Measurements from ENCODE around the gene AGXT. TPM values are rescaled to one million over a fixed set of nuclear protein-coding genes. Genes with fewer than 3 reads are reported as not detected.

AGXT gene
- total RNA-seq, 1 experiment from 2014 or later: not detected

GRCh38 chr2:240911641-240912265 is 43.1 kb downstream of the AGXT start:
- Histone ChIP-seq H2AFZ (ENCODE audit: low read length) (no peak overlapping the region), H3K27me3 (ENCODE audit: low read length) (no peaks in the 10 kb centered on the region)

GRCh38 chr2:240912878-240913809 is 44.5 kb downstream of the AGXT start:
- Histone ChIP-seq H3K27ac (ENCODE audit: low read length) (no peak overlapping the region), H2AFZ (ENCODE audit: low read length) (no peak overlapping the region), H3K9me3 (ENCODE audit: low read length) (no peaks in the 10 kb centered on the region), H3K9ac (ENCODE audit: low read length) (no peak overlapping the region), H3K36me3 (ENCODE audit: insufficient read depth, low read length) (no peaks in the 10 kb centered on the region), H3K4me2 (ENCODE audit: low read depth, low read length, poor library complexity, severe bottlenecking) (no peak overlapping the region), H3K4me1 (ENCODE audit: low read length) (peaks cover 8% of the 10 kb centered on the region), H3K79me2 (ENCODE audit: low read length) (no peaks in the 10 kb centered on the region), H3K27me3 (ENCODE audit: low read length) (no peaks in the 10 kb centered on the region), H3K4me3 (ENCODE audit: low read length) (no peak overlapping the region), H4K20me1 (ENCODE audit: insufficient read depth, low read depth, low read length) (peaks cover 6% of the 10 kb centered on the region; the same call in 1 of the 2 replicates), H3K9me2 (replicated peaks; ENCODE audit: insufficient read depth, low read length) (no peaks in the 10 kb centered on the region)
- no peak for DNase-seq

More at GRCh38 chr2:240911641-240912265, 43.1 kb downstream of the AGXT start:
- H3K27ac ChIP-seq (ENCODE audit: low read length): no peak overlapping the region
- no peak overlapping the region for H3K4me2 ChIP-seq (ENCODE audit: low read depth, low read length, poor library complexity, severe bottlenecking)
- H3K9ac ChIP-seq (ENCODE audit: low read length): no peak overlapping the region
- H3K79me2 ChIP-seq (ENCODE audit: low read length): no peaks in the 10 kb centered on the region
- no peaks in the 10 kb centered on the region for H3K9me2 ChIP-seq (replicated peaks; ENCODE audit: insufficient read depth, low read length)
- H3K4me3 ChIP-seq (ENCODE audit: low read length): no peak overlapping the region
- H4K20me1 ChIP-seq (ENCODE audit: insufficient read depth, low read depth, low read length): no peaks in the 10 kb centered on the region; the same call in 1 of the 2 replicates
- H3K4me1 ChIP-seq (ENCODE audit: low read length): peaks cover 4% of the 10 kb centered on the region
- no peaks in the 10 kb centered on the region for H3K36me3 ChIP-seq (ENCODE audit: insufficient read depth, low read length)
- no peak for DNase-seq
- H3K9me3 ChIP-seq (ENCODE audit: low read length): no peaks in the 10 kb centered on the region

GRCh38 chr2:240913810-240914644 is 45.4 kb downstream of the AGXT start:
- H3K9ac ChIP-seq (ENCODE audit: low read length): no peak overlapping the region
- no peaks in the 10 kb centered on the region for H3K27me3 ChIP-seq (ENCODE audit: low read length)
- H3K27ac ChIP-seq (ENCODE audit: low read length): no peak overlapping the region
- peak; percentile 85 for DNase-seq
- H3K79me2 ChIP-seq (ENCODE audit: low read length): no peaks in the 10 kb centered on the region
- no peak overlapping the region for H3K4me2 ChIP-seq (ENCODE audit: low read depth, low read length, poor library complexity, severe bottlenecking)
- no peaks in the 10 kb centered on the region for H3K9me3 ChIP-seq (ENCODE audit: low read length)
- no peaks in the 10 kb centered on the region for H3K36me3 ChIP-seq (ENCODE audit: insufficient read depth, low read length)
- peaks cover 6% of the 10 kb centered on the region; the same call in 1 of the 2 replicates for H4K20me1 ChIP-seq (ENCODE audit: insufficient read depth, low read depth, low read length)
- H3K4me1 ChIP-seq (ENCODE audit: low read length): peaks cover 8% of the 10 kb centered on the region
- no peak overlapping the region for H2AFZ ChIP-seq (ENCODE audit: low read length)
- H3K4me3 ChIP-seq (ENCODE audit: low read length): no peak overlapping the region
- H3K9me2 ChIP-seq (replicated peaks; ENCODE audit: insufficient read depth, low read length): no peaks in the 10 kb centered on the region

- no peak for DNase-seq
- no peaks in the 10 kb centered on the region for H3K79me2 ChIP-seq (ENCODE audit: low read length)
- no peak overlapping the region for H3K9ac ChIP-seq (ENCODE audit: low read length)
- H3K27ac ChIP-seq (ENCODE audit: low read length): no peak overlapping the region
- H3K9me3 ChIP-seq (ENCODE audit: low read length): no peaks in the 10 kb centered on the region
- H3K9me2 ChIP-seq (replicated peaks; ENCODE audit: insufficient read depth, low read length): no peaks in the 10 kb centered on the region
- no peak overlapping the region for H3K4me2 ChIP-seq (ENCODE audit: low read depth, low read length, poor library complexity, severe bottlenecking)
- H3K4me3 ChIP-seq (ENCODE audit: low read length): no peak overlapping the region
- H3K4me1 ChIP-seq (ENCODE audit: low read length): peaks cover 8% of the 10 kb centered on the region
- H2AFZ ChIP-seq (ENCODE audit: low read length): no peak overlapping the region
- peaks cover 6% of the 10 kb centered on the region; the same call in 1 of the 2 replicates for H4K20me1 ChIP-seq (ENCODE audit: insufficient read depth, low read depth, low read length)
- H3K36me3 ChIP-seq (ENCODE audit: insufficient read depth, low read length): no peaks in the 10 kb centered on the region
- no peaks in the 10 kb centered on the region for H3K27me3 ChIP-seq (ENCODE audit: low read length)
Observed at GRCh38 chr2:240914645-240915525, 46.3 kb downstream of the AGXT start.

GRCh38 chr2:240915526-240916341 is 47.1 kb downstream of the AGXT start:
- Histone ChIP-seq H3K36me3 (ENCODE audit: insufficient read depth, low read length) (no peaks in the 10 kb centered on the region), H3K9ac (ENCODE audit: low read length) (no peak overlapping the region), H3K9me2 (replicated peaks; ENCODE audit: insufficient read depth, low read length) (no peaks in the 10 kb centered on the region), H3K27ac (ENCODE audit: low read length) (no peak overlapping the region), H4K20me1 (ENCODE audit: insufficient read depth, low read depth, low read length) (peaks cover 6% of the 10 kb centered on the region; the same call in 1 of the 2 replicates), H3K4me3 (ENCODE audit: low read length) (no peak overlapping the region), H3K4me1 (ENCODE audit: low read length) (peaks cover 8% of the 10 kb centered on the region), H3K4me2 (ENCODE audit: low read depth, low read length, poor library complexity, severe bottlenecking) (no peak overlapping the region), H3K9me3 (ENCODE audit: low read length) (no peaks in the 10 kb centered on the region), H3K79me2 (ENCODE audit: low read length) (no peaks in the 10 kb centered on the region), H3K27me3 (ENCODE audit: low read length) (no peaks in the 10 kb centered on the region), H2AFZ (ENCODE audit: low read length) (no peak overlapping the region)
- DNase-seq: no peak

GRCh38 chr2:240916571-240917008 is 48.0 kb downstream of the AGXT start:
- Histone ChIP-seq H3K9me2 (replicated peaks; ENCODE audit: insufficient read depth, low read length) (no peaks in the 10 kb centered on the region), H3K79me2 (ENCODE audit: low read length) (no peaks in the 10 kb centered on the region), H3K9me3 (ENCODE audit: low read length) (no peaks in the 10 kb centered on the region), H3K4me1 (ENCODE audit: low read length) (peaks cover 8% of the 10 kb centered on the region), H3K4me2 (ENCODE audit: low read depth, low read length, poor library complexity, severe bottlenecking) (peak overlapping the region; percentile 35), H3K9ac (ENCODE audit: low read length) (no peak overlapping the region), H2AFZ (ENCODE audit: low read length) (no peak overlapping the region), H4K20me1 (ENCODE audit: insufficient read depth, low read depth, low read length) (peaks cover 6% of the 10 kb centered on the region; the same call in 1 of the 2 replicates), H3K4me3 (ENCODE audit: low read length) (no peak overlapping the region), H3K36me3 (ENCODE audit: insufficient read depth, low read length) (no peaks in the 10 kb centered on the region), H3K27me3 (ENCODE audit: low read length) (no peaks in the 10 kb centered on the region), H3K27ac (ENCODE audit: low read length) (no peak overlapping the region)
- DNase-seq: peak; percentile 59

Data from Karpas-422 (cell line).